Fibroblast of skin of right biceps (primary cell): Measurements from ENCODE around the gene KCTD5.
A peak's percentile ranks its signal among the peaks of the same experiment; 100 is the strongest.
"Not testable (repeated sequence)": the region's sequence is repeated elsewhere in the genome, so short reads cannot be mapped to it uniquely, and the experiment has no call there.

Experiments used
- DNase-seq: peaks from one replicate; pipeline ENCODE4 v3.0.0-alpha.2; 2013

The KCTD5 gene

DNA sequence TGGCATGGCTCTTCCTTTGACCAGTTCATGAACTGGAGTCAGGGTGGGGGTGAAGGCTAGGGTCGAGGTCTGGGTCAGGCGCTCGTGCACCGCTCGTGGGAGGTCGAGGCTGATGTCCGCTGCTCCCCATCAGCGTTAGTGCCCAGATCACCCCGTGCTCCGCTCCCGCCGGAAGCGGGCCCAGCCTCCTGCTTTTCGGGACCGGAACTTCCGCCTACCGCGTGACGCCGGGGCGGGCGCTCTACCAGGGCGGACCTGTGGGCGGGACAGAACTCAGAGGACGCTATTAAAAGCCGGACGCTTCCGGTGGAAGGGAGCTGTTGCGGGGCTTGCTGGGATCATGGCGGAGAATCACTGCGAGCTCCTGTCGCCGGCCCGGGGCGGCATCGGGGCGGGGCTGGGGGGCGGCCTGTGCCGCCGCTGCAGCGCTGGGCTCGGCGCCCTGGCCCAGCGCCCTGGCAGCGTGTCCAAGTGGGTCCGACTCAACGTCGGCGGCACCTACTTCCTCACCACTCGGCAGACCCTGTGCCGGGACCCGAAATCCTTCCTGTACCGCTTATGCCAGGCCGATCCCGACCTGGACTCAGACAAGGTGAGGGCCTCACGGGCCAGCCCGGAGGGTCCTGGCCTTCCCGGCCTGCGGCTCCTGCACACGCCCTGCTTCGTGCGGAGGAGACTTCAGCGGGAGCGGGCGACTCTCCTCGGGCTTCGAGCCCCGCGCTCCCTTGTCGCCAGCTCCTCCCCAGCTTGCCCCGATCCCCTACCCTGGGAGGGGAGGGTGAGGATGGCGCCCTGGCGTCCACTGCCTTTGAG lies at the start of gene KCTD5:
Gene KCTD5, plus strand, starts transcription at position 315 of the 813 bp plus-strand sequence. Its CDS starts 26 bp downstream, at position 341.
- peak; percentile 96 for DNase-seq

DNA sequence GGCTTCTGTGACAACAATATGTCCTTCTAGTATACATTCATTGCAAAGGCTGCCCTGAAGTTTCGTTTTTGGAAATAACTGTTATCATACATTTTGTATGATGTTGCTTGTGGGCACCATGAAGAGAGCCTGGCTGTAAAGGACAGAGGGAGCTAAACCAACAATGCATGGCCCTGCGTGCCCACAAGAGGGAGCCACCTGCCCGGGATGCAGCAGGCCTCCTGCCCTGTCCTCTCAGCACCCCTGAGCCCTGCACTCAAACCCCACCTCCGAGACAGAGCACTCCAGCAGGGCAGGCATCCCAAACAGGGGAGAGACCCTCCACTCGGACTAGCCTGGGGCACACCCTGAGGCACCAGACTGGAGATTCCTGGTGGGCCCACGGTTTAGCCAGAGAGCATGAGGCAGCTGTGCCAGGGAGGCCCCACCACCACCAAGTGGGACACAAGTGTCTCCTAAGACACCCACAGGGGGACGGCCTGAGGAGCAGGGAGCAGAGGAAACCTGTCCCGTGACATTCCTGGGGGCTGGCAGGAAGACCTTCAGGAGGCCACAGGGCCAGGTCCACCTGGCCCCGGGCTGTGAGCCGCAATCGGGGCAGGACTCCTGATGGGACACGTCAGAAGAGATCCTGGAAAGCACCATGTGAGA lies 43.1 kb upstream of the KCTD5 start:
- DNase-seq, result not testable (repeated sequence)

DNA sequence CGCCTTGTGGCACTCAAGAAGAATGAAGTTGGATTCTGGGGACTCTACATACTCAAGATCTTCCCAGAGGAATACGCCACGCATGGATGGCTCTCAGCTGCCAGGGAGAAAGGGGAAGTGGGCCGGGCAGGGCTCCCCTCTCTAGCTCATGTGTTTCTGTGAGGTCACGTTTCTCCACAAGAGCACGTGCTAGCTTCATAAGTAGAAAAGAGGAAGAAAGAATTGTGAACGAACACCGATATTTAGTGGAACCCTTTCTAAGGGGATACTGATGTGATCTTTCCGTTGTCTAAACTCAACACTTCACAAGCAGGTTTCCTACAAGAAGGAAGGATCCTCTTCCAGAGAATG lies 42.6 kb upstream of the KCTD5 start:
- DNase-seq, result not testable (repeated sequence)

GRCh38 chr16:2642561-2642960 lies 39.8 kb upstream of the KCTD5 start:
- not testable (repeated sequence) for DNase-seq

GRCh38 chr16:2644754-2645453 lies 37.4 kb upstream of the KCTD5 start:
- DNase-seq, result not testable (repeated sequence)

GRCh38 chr16:2651268-2651871 lies 31.0 kb upstream of the KCTD5 start:
- not testable (repeated sequence) for DNase-seq

DNA sequence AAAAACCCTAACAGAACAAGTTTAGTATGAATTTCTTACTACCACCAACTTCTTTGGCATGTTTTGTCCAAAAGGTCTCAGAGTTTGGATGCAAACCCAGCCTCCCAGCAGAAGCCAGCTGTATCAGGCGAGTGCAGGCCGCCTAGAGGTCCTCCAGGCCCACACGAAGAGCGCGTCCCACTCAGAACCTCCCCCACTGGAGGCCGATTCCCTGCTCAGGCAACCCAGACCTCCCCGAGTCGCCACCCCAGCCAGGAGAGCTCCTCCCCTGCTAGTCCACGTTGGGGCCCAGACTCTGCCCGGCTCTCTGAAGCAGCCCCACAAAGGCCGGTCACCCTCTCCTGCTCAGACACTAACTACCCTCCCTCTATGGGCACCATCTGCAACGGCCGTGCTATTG lies 28.4 kb upstream of the KCTD5 start:
- DNase-seq, result not testable (repeated sequence)

DNA sequence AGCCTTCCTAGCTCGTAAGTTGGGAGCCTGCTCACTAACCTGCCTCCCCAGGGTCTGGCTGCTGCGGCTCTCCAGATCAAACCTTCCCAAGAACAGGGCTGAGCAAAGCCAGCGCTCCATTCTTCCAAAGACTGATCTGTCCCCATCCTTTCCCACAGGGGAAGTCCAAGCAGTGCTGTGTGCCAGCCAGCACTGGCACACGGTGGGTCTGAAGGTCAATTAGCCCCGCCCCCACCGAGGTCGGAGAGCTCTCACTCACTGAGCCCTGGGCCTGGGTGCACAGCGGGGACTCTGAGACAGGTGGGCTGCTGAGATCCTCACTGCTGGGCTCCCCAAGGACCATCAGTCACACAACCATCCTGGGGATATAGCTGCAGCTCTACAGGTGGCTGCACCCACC lies 27.4 kb upstream of the KCTD5 start:
- DNase-seq, result not testable (repeated sequence)

GRCh38 chr16:2656985-2657384 lies 25.3 kb upstream of the KCTD5 start:
- no peak for DNase-seq

DNA sequence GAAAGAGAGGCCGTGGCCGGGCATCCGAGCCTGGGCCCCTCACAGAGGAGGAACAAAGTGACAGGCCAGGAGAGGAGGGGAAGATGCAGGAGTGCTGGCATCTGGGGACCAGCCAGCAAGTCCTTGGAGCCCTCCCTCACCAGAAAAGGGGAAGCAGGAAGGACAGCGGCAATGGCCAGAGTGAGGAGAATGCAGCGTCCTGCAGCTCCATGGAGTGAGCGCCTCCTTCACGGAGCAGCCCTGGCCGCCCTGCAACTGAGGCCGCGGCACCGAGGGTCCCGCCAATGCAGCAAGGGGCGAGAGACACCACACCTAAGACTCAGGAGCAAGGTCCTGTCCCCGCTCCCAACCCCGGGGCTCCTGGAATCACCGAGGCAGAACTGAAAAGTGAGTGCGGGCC lies 24.5 kb upstream of the KCTD5 start:
- not testable (repeated sequence) for DNase-seq

DNA sequence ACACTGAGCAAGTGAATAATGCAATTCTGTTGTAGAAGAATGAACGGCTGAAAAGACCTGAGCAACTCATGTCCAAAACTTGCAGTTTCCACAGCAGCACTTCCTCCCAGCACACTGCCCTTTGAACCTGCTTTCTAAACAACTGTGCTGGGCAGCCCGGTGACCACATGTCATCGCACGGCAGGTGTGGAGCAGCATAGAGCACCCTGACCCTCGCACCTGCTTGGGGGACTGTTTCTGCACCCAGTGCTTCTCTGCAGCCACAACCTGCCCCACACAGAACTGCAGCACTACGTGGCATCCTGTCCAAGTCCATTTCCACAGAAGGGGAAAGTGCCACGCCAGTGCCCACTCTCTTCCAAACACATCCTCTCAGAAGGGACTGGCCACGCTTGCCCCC lies 22.8 kb upstream of the KCTD5 start:
- DNase-seq, result not testable (repeated sequence)

DNA sequence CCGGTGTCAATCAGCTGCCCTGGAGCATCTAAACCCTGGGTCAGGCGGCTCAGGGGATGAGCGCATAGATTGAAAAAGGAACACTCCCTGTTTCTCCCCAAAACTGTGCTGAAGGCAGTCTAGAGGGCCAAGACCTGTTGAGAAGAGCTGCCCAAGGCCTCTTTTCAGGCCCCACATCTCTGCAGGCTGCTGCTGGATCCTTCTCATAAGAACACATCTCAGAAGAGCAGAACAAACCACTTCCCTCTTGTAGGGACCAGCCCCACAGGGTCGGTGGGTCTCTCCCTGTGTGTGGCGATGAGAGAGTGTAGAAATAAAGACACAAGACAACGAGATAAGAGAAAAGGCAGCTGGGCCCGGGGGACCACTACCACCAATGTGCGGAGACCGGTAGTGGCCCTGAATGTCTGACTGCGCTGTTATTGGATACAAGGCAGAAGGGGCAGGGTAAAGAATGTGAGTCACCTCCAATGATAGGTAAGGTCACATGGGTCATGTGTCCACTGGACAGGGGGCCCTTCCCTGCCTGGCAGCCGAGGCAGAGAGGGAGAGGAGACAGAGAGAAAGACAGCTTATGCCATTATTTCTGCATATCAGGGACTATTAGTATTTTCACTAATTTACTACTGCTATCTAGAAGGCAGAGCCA lies 22.2 kb upstream of the KCTD5 start:
- DNase-seq, result not testable (repeated sequence)

DNA sequence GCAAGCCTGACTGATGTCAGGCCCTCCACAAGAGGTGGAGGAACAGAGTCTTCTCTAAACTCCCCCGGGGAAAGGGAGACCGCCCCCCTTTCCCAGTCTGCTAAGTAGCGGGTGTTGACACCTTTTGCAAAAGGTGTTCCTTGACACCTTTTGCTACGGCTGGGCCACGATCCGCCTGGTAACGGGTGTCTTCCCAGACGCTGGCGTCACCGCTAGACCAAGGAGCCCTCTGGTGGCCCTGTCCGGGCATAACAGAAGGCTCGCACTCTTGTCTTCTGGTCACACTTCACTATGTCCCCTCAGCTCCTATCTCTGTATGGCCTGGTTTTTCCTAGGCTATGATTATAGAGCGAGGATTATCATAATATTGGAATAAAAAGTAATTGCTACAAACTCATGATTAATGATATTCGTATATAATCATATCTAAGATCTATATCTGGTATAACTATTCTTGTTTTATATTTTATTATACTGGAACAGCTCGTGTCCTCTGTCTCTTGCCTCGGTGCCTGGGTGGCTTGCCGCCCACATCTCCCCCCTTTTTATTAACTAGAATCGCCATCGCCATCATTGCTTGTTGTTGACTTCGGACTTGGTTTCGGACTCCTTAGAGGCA lies 21.5 kb upstream of the KCTD5 start:
- not testable (repeated sequence) for DNase-seq

DNA sequence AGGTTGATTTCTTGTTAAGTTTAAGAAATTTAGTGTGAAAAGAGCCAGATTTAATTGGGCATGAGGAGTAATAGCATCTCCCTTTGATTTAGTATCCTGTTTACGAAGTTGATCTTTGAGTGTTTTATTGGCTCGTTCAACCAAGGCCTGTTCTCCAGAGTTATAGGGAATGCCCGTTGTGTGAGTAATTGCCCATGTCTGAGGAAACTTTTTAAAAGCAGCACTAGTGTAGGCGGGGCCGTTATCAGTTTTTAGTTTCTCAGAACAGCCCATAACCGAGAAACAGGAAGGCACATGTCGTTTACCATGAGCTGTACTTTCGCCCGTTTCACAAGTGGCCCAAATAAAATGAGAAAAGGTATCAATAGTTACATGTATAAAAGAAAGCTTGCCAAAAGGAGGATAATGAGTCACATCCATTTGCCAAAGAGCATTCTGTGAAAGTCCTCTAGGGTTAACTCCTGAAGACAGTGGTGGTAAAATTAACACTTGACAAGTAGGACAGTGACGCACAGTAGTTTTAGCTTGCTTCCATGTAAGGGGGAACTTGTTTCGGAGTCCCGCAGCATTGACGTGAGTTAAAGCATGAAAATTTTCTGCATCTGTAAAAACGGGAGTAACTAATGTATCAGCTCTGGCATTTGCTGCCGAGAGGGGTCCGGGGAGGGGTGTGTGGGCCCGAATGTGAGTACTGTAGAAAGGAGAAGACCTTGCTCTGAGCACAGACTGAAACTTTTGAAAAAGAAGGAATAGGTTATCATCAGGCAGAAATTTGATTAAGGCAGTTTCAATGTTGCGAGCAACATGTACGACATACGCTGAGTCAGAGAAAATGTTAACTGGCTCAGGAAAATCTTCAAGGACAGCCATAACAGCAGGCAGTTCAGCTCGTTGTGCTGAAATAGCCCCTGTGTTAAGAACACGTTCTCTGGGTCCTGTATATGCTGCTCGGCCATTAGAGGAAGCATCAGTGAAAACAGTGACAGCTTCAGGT lies 18.5 kb upstream of the KCTD5 start:
- peak; percentile 83 for DNase-seq

DNA sequence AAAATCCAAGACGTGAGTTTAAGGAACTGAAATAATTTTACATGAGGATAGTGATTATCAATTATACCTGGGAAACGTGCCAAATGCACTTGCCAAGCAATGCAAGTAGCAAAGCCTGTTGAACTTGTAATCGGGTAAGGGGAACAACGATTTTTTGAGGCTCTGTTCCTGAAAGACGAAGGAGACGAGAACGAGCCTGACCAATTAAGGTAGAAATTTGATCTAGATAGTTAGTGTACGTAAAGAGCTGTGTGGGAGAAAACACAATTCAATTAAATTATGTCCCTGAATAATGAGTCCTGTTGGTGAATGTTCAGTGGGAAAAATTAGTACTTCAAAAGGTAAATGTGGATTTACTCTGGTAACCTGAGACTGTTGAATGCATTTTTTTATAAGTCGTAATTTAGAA lies 17.7 kb upstream of the KCTD5 start:
- DNase-seq, result no peak

- DNase-seq, result not testable (repeated sequence)
Observed at GRCh38 chr16:2666671-2667070, 15.7 kb upstream of the KCTD5 start.

GRCh38 chr16:2669587-2669986 lies 12.7 kb upstream of the KCTD5 start:
- not testable (repeated sequence) for DNase-seq

- peak; percentile 53 for DNase-seq
Observed at GRCh38 chr16:2670017-2670416, 12.3 kb upstream of the KCTD5 start.

GRCh38 chr16:2671193-2671592 lies 11.1 kb upstream of the KCTD5 start:
- DNase-seq, result not testable (repeated sequence)

- DNase-seq, result no peak
Observed at GRCh38 chr16:2671741-2672140, 10.6 kb upstream of the KCTD5 start.
